IPS-18a (cell line): Measurements from ENCODE around the gene TAF5L.
"Not testable (repeated sequence)": the region's sequence is repeated elsewhere in the genome, so short reads cannot be mapped to it uniquely, and the experiment has no call there.

Experiments
- H3K27ac ChIP-seq: one replicate; pipeline ENCODE4 v1.5.1; 2013; ENCODE audit warnings: low read length
- H3K27me3 ChIP-seq: one replicate; pipeline ENCODE4 v1.6.1; 2013; ENCODE audit warnings: mild to moderate bottlenecking, low read length; ENCODE audit not compliant: control insufficient read depth, insufficient read depth
- H3K36me3 ChIP-seq: one replicate; pipeline ENCODE4 v1.6.1; 2013; ENCODE audit warnings: low read depth, low read length; ENCODE audit not compliant: control insufficient read depth
- H3K4me1 ChIP-seq: one replicate; pipeline ENCODE4 v1.6.1; 2013; ENCODE audit warnings: low read depth, low read length; ENCODE audit not compliant: control insufficient read depth
- H3K4me3 ChIP-seq: one replicate; pipeline ENCODE4 v1.5.1; 2013; ENCODE audit warnings: low read length
- H3K9ac ChIP-seq: one replicate; pipeline ENCODE4 v1.6.1; 2013; ENCODE audit warnings: mild to moderate bottlenecking, low read length, moderate library complexity
- H3K9me3 ChIP-seq: one replicate; pipeline ENCODE4 v1.6.1; 2013; ENCODE audit warnings: low read depth, low read length; ENCODE audit not compliant: control insufficient read depth

The TAF5L gene

DNA sequence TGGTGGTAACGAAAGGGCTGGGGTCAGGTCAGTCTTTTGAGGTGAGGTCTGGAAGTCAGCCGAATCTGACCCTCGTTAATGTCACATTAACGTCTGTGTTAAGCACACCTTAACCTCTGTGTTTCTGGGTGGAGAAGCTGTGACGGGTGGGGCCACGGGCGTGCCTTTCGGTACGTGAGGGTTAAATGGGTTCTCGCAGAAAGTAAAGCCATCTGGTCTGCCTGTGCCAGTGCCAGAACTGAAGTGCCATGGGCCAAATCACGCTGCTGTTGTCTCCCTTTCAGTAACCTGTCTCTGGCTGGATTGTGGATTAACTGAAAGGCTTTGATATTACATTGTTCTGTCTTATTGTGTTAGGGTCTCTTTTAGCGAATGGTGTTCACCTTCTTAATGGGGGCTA lies 14.5 kb upstream of the TAF5L start:
- Histone ChIP-seq H3K9me3 (no peaks in the 10 kb centered on the region), H3K27ac (no peak overlapping the region), H3K36me3 (peaks cover 55% of the 10 kb centered on the region), H3K4me1 (no peaks in the 10 kb centered on the region), H3K4me3 (no peak overlapping the region), H3K27me3 (no peaks in the 10 kb centered on the region), H3K9ac (no peak overlapping the region)

DNA sequence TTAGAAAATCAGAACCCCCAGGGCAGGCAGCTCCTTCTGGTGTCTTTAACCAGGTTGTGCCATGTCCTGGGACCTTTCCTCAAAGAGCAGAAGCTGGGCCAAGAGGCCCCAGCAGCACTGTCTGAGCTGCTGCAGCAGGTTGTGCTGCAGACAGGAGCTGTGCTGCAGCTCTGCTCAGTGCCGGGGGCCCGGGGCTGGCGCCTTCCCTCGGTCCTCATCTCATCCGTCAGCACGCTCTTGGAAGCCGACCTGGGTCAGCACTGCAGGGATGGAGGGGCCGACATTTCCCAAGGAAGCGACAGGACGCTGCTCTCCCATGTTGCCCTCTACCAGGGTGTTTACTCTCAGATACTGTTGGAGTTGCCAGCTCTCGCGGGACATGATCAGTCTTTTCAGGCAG lies 11.8 kb upstream of the TAF5L start:
- no peaks in the 10 kb centered on the region for H3K27me3 ChIP-seq
- no peak overlapping the region for H3K27ac ChIP-seq
- peaks cover 50% of the 10 kb centered on the region for H3K36me3 ChIP-seq
- no peak overlapping the region for H3K4me3 ChIP-seq
- no peak overlapping the region for H3K9ac ChIP-seq
- H3K4me1 ChIP-seq: no peaks in the 10 kb centered on the region
- H3K9me3 ChIP-seq: no peaks in the 10 kb centered on the region

DNA sequence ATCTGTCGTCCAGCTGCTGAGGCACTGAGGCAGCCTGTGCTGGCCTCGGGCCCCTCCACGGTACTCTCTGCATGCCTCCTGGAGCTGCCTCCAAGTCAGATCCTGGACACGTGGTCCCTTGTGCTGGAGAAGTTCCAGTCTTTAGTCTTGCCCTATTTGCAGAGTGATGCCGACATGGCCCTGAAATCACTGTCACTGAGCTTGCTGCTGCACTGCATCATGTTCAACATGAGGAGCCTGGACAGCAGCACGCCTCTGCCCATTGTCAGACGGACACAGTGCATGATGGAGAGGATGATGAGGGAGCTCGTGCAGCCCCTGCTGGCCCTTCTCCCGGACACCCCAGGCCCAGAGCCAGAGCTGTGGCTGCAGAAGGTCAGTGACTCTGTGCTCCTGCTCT lies 10.1 kb upstream of the TAF5L start:
- no peak overlapping the region for H3K27ac ChIP-seq
- no peak overlapping the region for H3K4me3 ChIP-seq
- H3K9ac ChIP-seq: no peak overlapping the region
- H3K36me3 ChIP-seq: peaks cover 58% of the 10 kb centered on the region
- no peaks in the 10 kb centered on the region for H3K4me1 ChIP-seq
- H3K9me3 ChIP-seq: no peaks in the 10 kb centered on the region
- H3K27me3 ChIP-seq: no peaks in the 10 kb centered on the region

DNA sequence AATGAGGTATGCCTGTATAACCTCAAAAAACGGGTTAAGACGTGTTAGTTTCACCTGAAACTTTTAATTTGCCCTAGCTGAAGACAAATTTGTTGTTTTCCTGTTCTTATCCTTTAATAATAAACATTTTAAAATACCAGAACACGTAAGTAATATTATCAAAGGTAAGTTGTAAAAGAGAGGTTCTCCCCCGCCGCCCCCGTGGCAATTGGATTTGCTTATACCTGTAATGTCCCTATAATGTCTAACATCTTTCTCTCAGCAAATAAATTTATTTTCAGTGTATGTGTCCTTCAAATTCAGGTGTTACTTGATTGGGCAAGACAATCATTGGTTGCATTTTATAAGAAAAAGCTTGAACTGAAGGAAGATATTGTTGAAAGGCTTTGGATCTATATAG lies 6.0 kb upstream of the TAF5L start:
- H3K27ac ChIP-seq: no peak overlapping the region
- no peak overlapping the region for H3K9ac ChIP-seq
- no peak overlapping the region for H3K4me3 ChIP-seq
- H3K9me3 ChIP-seq: no peaks in the 10 kb centered on the region
- peaks cover 48% of the 10 kb centered on the region for H3K36me3 ChIP-seq
- H3K4me1 ChIP-seq: peaks cover 7% of the 10 kb centered on the region
- H3K27me3 ChIP-seq: no peaks in the 10 kb centered on the region

DNA sequence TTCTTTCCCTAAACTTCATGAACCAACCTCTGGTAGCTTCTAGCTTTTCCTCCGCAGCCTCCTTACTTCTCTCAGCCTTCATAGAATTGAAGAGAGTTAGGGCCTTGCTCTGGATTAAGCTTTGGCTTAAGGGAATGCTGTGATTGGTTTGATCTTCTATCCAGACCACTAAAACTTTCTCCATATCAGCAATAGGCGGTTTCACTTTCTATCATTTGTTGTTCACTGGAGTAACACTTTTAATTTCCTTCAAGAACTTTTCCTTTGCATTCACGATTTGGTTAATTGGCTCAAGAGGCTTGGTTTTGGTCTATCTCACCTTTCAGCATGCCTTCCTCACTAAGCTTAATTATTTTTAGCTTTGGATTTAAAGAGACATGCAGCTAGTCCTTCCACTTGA lies 5.2 kb upstream of the TAF5L start:
- Histone ChIP-seq H3K36me3 (peaks cover 40% of the 10 kb centered on the region), H3K4me3 (no peak overlapping the region), H3K27ac (no peak overlapping the region), H3K4me1 (peaks cover 9% of the 10 kb centered on the region), H3K27me3 (no peaks in the 10 kb centered on the region), H3K9ac (no peak overlapping the region), H3K9me3 (no peaks in the 10 kb centered on the region)

DNA sequence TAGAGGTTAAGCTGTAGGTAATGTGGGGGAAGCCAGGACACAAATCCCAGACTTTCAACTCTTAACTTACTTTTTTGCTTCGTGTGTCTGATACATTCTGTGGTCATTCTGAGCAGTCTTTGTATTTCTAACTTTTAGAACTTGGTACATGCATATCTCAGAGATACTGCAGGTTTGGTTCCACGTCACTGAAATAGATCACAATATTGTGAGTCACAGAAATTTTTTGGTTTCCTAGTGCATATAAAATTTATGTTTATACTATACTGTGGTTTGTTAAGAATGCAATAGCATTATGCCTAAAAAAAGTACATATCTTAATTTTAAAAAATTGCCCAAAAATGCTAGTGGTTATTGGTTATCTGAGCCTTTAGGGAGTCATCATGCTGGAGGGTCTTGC lies 3.3 kb upstream of the TAF5L start:
- H3K36me3 ChIP-seq: peaks cover 21% of the 10 kb centered on the region

DNA sequence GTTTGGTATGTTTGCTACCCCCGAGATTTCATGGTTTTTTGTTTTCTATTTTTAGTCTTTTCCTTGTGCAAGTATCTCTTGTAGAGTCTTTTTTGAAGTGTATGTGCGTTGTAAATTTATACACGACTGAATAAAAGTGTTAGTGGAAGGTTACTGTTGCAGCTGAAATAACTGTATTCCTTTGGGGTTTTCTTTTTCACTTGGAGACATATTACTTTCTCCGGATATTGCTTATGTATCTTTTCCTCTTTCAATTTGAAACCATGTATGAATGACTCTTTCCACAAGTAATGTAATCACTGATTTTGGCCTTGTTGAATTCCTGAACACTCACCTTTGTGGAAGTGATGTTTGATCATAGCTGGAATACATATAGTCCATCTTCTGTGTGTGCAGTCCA lies 1.1 kb upstream of the TAF5L start:
- peaks cover 8% of the 10 kb centered on the region for H3K27me3 ChIP-seq
- H3K27ac ChIP-seq: no peak overlapping the region
- peaks cover 14% of the 10 kb centered on the region for H3K36me3 ChIP-seq
- H3K9me3 ChIP-seq: no peaks in the 10 kb centered on the region
- peak overlapping the region; percentile 94 for H3K9ac ChIP-seq
- H3K4me3 ChIP-seq: peak overlapping the region; percentile 99
- peaks cover 20% of the 10 kb centered on the region for H3K4me1 ChIP-seq

More for the DNA sequence above, 3.3 kb upstream of the TAF5L start:
- Histone ChIP-seq H3K27me3 (peaks cover 7% of the 10 kb centered on the region), H3K4me3 (no peak overlapping the region), H3K9me3 (no peaks in the 10 kb centered on the region), H3K4me1 (peaks cover 15% of the 10 kb centered on the region), H3K9ac (no peak overlapping the region), H3K27ac (no peak overlapping the region)

DNA sequence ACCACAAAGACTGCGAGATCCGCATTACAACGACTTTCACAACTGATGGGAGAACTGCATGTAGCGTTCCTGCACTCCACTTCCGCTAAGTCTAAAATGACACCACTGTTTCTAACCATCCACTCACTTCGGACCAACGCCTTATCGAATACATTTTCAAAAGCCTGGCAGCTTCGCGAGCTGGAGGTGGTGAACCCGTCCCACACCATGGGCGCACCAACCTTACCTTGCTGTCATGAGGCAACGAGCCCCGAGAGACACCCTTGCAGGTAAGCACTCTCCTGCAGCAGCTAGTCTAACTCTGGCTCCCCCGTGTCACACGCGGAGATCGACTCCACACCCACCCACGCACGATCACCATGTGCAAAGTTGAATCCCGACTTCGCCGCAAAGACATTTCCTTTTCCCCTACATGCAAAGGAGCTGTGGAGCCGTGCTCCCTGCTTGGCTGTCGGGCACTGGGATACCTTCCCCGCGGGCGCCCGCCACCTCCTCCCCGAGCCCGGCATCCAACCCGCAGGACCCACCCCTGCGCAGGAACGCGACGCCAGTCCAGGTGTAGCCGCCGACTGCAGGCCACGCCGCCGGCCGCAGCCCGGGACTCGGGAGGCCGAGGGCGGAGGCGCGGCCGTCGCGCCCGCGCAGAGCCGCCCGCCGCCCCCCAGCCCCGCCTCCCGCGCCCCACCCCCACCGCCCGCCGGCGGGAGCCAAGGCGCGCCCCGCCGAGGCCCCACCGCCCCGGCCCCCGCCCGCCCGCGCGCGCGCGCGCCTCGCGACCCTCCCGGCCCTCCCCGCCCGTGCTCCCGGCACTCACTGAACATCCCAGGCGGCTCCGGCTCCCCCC lies 629 bp downstream of the TAF5L start:
- Histone ChIP-seq H3K4me1 (peaks cover 20% of the 10 kb centered on the region), H3K36me3 (peaks cover 7% of the 10 kb centered on the region), H3K9me3 (no peaks in the 10 kb centered on the region), H3K4me3 (peak overlapping the region; percentile 99), H3K9ac (peak overlapping the region; percentile 11), H3K27ac (no peak overlapping the region), H3K27me3 (peaks cover 8% of the 10 kb centered on the region)

DNA sequence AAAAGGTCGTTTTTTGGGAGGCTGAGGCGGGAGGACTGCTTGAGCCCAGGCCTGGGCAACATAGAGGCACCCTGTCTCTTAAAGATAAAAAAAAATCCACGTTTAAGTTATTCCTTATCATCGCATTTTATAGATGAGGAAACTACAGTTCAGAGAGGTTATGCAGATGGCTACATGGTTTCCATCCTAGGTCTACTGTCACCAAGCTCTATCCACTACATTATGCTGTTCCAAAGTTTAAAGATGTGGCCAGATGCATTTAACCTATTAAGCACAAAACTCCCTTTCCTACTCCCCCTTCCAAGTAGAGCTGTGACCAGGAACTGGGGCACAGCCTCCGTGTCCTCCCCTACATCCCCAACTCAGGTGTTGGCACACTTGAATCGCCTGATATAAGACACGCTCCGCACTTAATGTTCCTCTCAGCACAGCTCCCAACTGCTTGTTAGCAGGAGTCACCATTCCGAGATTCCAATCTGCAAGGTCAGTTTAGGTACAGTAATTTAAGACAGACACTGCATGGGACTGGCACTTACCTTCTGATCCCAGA lies 1.3 kb downstream of the TAF5L start:
- Histone ChIP-seq H3K9ac (peak overlapping the region; percentile 11), H3K27ac (no peak overlapping the region), H3K4me1 (peaks cover 20% of the 10 kb centered on the region), H3K9me3 (no peaks in the 10 kb centered on the region), H3K36me3 (peaks cover 7% of the 10 kb centered on the region), H3K27me3 (peaks cover 8% of the 10 kb centered on the region), H3K4me3 (peak overlapping the region; percentile 72)

DNA sequence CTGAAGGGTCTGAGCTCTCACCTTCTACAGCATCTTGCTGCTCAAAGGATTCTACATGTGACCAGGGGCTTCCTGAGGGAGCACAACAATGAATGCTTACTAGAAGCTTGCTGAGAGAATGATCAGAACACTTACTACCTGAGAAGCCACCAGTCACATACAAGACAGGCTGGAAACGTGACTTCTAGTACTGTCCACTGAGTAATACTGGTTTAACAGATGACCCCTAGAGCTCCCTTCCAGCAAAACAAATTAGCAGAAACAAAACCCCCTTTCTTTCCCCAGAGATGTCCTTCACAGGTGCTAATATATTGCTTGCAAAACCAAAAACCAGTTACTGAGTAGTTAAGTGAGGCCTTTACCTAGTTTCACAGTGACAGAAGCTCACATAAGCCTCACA lies 2.1 kb downstream of the TAF5L start:
- Histone ChIP-seq H3K4me1 (peaks cover 20% of the 10 kb centered on the region), H3K27ac (no peak overlapping the region), H3K27me3 (peaks cover 8% of the 10 kb centered on the region), H3K9ac (no peak overlapping the region), H3K4me3 (peak overlapping the region; percentile 72), H3K9me3 (no peaks in the 10 kb centered on the region), H3K36me3 (peaks cover 3% of the 10 kb centered on the region)

DNA sequence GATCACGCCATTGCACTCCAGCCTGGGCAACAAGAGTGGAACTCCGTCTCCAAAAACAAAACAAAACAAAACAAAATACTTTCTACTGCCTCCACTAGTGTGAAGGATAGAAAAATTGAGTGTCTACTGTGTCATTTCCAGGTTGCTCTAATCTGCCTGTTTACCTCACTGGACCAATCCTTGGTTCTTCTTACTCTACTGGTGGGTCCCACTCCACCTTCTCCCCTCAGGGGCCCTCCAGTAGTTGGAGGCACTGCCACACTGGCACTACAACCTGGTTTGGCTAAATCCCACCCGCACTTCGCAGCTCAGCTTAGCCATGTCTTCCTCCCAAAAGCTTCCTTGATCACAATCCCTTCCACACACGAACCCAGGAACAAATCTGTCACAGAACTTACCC lies 2.7 kb downstream of the TAF5L start:
- Histone ChIP-seq H3K9ac (no peak overlapping the region), H3K4me1 (peaks cover 20% of the 10 kb centered on the region), H3K36me3 (no peaks in the 10 kb centered on the region), H3K27me3 (peaks cover 8% of the 10 kb centered on the region), H3K4me3 (no peak overlapping the region), H3K27ac (no peak overlapping the region), H3K9me3 (no peaks in the 10 kb centered on the region)

DNA sequence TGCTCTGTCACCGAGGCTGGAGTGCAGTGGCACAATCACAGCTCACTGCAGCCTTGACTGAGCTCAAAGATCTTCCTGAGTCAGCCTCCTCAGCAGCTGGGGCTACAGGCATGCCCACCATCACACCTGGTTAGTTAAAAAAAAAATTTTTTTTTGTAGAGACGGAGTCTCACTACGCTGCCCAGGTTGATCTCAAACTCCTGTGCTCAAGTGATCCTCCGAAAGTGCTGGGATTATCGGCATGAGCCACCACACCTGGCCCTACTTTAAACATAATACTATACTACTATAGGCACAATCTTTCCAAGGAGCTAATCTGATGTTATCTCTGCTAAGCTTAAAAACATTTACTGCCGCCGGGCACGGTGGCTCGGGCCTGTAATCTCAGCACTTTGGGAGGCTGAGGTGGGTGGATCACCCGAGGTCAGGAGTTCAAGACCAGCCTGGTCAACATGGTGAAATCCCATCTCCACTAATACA lies 3.2 kb downstream of the TAF5L start:
- H3K27me3 ChIP-seq, H3K36me3 ChIP-seq, H3K27ac ChIP-seq, H3K9ac ChIP-seq, H3K9me3 ChIP-seq, H3K4me3 ChIP-seq: not testable (repeated sequence)
- H3K4me1 ChIP-seq: peaks cover 20% of the 10 kb centered on the region
